Measurements from ENCODE around the gene SLC44A3.

Gene SLC44A3

GRCh38 chr1:94883691-94884090 is 63.5 kb downstream of the SLC44A3 start:
- peak; percentile 8 for DNase-seq

GRCh38 chr1:94884106-94884505 is 63.9 kb downstream of the SLC44A3 start:
- DNase-seq = no peak

- DNase-seq = no peak
These were observed 64.3 kb downstream of the SLC44A3 start for GRCh38 chr1:94884507-94884906.

- no peak for DNase-seq
These were observed 66.2 kb downstream of the SLC44A3 start for GRCh38 chr1:94886361-94886760.

DNA sequence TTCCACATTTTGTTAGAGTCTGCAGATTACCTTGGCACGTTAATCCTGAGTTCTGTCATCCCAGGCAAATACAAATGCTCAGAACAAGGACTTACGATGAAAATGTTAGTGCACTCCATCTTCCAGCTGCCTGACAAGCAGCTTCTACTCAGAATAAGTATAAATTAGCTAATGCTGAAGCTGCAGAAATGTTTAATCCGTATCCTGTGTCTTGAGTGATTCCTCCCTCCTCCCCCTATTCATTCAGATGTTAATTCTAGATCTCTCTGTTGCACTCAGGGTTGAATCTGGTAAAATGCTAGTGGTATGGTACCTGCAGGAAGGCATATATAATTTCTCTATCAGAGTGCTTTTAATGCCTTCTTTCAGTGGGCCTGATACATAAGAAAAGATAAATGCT is 66.9 kb downstream of the SLC44A3 start:
- no peak for DNase-seq

GRCh38 chr1:94887603-94888171 is 67.5 kb downstream of the SLC44A3 start:
- DNase-seq = no peak

DNA sequence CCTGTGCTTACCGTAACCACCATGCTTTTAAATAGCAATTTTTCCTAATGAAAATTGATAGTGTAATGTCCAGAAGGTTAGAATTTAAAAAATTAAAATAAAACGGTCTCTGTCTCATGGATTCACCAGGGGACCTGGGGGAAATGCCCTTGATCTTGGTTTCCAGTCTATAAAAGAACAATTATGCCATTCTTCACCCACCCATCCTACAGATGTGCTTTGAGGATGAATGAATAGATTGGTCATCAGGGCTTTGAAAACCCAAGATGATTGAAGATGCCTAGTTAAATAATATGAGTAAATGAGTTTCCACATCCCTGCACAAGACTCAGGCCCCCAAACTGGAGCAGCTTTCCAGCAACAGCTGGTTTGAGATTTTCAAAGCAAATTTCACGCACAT is 68.0 kb downstream of the SLC44A3 start:
- DNase-seq = no peak

- DNase-seq = no peak
These were observed 72.6 kb downstream of the SLC44A3 start for GRCh38 chr1:94892604-94893254.

- DNase-seq = no peak
These were observed 74.5 kb downstream of the SLC44A3 start for GRCh38 chr1:94894630-94895029.

DNA sequence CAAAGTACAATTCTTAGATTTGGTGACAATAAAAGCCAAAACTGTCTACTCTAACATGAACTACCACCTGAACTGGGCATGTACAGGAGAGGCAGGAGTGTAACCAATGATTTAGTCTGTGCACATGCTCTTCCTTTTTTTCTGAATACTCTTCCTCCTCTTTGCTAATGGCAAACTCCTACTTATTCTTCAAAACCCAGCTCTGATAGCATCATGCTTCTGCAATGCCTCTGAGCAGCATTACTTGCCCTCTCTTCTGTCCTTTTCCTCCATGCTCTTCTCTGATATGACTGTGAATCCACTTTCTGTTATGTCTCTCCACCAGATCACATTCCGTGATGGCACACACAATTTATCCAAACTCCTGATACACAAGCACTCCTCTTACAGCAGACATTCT is 75.4 kb downstream of the SLC44A3 start:
- DNase-seq = no peak

- DNase-seq = no peak
These were observed 78.6 kb downstream of the SLC44A3 start for GRCh38 chr1:94898491-94899385.

GRCh38 chr1:94899756-94900155 is 79.6 kb downstream of the SLC44A3 start:
- no peak for DNase-seq

- DNase-seq = no peak
These were observed 81.7 kb downstream of the SLC44A3 start for GRCh38 chr1:94901841-94902240.

DNA sequence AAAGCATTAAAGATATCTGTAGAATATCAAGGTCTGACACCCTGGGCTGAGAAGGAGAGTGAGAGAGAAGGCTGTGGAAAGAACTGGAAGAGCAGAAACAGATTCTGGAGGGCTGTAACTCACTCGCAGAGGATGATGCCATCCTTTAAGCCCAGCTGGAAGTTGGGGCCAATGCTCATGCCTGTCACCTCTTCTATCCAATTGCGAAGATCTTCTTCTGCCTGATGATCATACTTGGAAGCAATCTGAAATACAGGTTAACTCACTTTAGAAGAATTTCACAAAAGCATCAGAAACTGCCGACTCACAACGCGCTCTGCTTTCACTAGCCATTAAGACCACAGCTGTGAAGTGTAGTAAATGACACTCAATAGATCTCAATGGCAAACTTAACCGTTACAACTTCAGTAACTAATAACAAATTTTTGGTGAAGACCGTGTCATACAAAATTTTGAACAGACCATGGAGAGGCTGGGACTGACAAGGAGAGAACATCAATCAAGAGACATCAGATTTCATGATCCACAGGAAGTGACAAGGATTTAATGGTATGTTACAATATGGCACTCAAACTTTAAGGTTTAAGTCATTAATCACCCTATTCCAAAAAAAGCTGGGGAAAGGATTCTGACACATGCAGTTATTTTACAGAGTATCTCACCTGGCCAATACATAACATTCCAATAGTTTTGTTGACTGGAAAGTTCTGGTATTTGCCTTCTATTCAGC is 83.3 kb downstream of the SLC44A3 start:
- no peak for DNase-seq

DNA sequence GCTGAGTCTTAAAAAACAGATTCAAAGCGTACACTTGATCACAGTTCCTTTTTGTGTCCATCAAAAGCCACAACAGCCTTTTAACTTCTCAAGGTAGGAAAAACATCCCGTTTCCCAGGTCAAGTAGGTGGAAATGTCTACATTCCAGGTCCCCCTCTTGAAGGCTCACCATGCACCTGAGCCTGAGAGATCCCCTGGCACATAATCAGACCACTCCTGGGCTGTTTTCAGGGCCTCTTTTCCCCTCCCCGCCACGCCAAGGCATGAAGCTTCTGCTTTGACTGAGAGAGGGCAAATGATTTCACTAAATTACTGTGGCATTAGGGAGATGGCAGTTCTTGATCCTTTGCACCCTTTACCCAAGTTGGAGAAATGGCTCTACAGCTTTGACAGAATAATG is 85.0 kb downstream of the SLC44A3 start:
- no peak for DNase-seq

GRCh38 chr1:94906382-94906781 is 86.2 kb downstream of the SLC44A3 start:
- no peak for DNase-seq

- DNase-seq = no peak
These were observed 87.0 kb downstream of the SLC44A3 start for GRCh38 chr1:94907136-94907535.

DNA sequence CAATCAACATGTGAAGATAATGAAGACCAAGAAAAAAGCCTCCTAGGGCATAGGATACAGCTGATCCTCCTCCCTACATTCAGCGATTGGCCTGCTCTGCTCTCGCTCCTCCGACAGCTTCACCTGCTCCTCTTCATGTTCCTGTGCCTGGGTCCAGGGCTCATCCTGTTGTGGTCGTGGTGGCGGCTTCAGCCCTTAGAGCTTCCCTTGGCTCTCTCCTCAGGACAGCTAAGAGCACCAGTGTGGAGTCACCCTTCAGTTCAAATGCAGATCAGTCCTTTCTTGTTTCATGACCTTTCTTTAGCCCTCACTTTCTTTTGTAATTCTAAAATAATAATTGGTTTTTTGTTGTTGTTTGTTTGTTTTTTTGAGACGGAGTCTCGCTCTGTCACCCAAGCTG is 88.0 kb downstream of the SLC44A3 start:
- DNase-seq = no peak

- no peak for DNase-seq
These were observed 88.8 kb downstream of the SLC44A3 start for GRCh38 chr1:94908965-94909364.

GRCh38 chr1:94909486-94909885 is 89.3 kb downstream of the SLC44A3 start:
- no peak for DNase-seq

GRCh38 chr1:94912263-94913184 is 92.4 kb downstream of the SLC44A3 start:
- DNase-seq = no peak

- no peak for DNase-seq
These were observed 97.1 kb downstream of the SLC44A3 start for GRCh38 chr1:94917251-94917650.
